Muscle of leg (tissue), 11 donors: ENCODE results near the gene RPAP2. TPM values are rescaled to one million over a fixed set of nuclear protein-coding genes. Genes with fewer than 3 reads are reported as not detected.
"Not testable (repeated sequence)": the region's sequence is repeated elsewhere in the genome, so short reads cannot be mapped to it uniquely, and the experiment has no call there.

ENCODE experiments used
- DNase-seq: peaks from one replicate; pipeline ENCODE4 v3.0.0; 2013
- H3K27ac ChIP-seq: one replicate; pipeline ENCODE4 v1.5.1; 2013; ENCODE audit warnings: mild to moderate bottlenecking, low read length, control low read depth
- H3K27me3 ChIP-seq: one replicate; pipeline ENCODE4 v1.6.1; 2013; ENCODE audit warnings: low read length; ENCODE audit not compliant: control insufficient read depth, insufficient read depth
- H3K36me3 ChIP-seq: one replicate; pipeline ENCODE4 v1.6.1; 2013; ENCODE audit warnings: low read length; ENCODE audit not compliant: control insufficient read depth, insufficient read depth
- H3K4me1 ChIP-seq: one replicate; pipeline ENCODE4 v1.6.1; 2013; ENCODE audit warnings: low read length; ENCODE audit not compliant: control insufficient read depth, insufficient read depth
- H3K4me3 ChIP-seq: one replicate; pipeline ENCODE4 v1.5.1; 2013; ENCODE audit warnings: low read length, control low read depth
- H3K9me3 ChIP-seq: replicated peaks from 2 replicates; pipeline ENCODE4 v1.6.1; 2013; ENCODE audit warnings: low read depth, low read length; ENCODE audit not compliant: control insufficient read depth
- WGBS: methylation state at CpG from one replicate; pipeline ENCODE4 v1.1.5; 2013; ENCODE audit warnings: missing lambda C conversion rate; ENCODE audit not compliant: insufficient coverage; 5-methylcytosine and 5-hydroxymethylcytosine counted together
- polyA plus RNA-seq, 8 donors: library from polyadenylated mRNA; unstranded; fragments of 120-200 nt; gene quantifications; one replicate each; pipeline versions ENCODE4 v1.2.1 to v1.2.3, GENCODE V29; 2013; ENCODE audit warnings: inconsistent platforms in 1 of 8, low replicate concordance in 1 of 8; ENCODE audit not compliant: insufficient read length in 8 of 8, insufficient read depth in 1 of 8
- total RNA-seq: library from RNA; stranded (reverse); fragments of 120-200 nt; gene quantifications from one replicate; pipeline ENCODE4 v1.2.4, GENCODE V29; 2013

The RPAP2 gene
- total and polyA plus RNA-seq, 9 donors, result 13.7 to 31.1 (median 16.1) TPM

DNA sequence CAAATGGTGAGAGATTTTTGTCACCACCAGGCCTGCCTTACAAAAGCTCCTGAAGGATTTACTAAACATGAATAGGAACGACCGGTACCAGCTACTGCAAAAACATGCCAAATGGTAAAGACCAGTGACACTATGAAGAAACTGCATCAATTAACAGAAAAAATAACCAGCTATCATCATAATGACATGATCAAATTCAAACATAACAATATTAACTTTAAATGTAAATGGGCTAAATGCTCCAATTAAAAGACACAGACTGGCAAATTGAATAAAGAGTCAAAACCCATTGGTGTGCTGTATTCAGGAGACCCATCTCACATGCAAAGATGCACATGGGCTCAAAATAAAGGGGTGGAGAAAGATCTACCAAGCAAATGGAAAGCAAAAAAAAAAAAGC, 17.4 kb upstream of the RPAP2 start:
- not testable (repeated sequence) for H3K4me1 ChIP-seq, H3K27me3 ChIP-seq, H3K36me3 ChIP-seq, H3K4me3 ChIP-seq, H3K9me3 ChIP-seq, DNase-seq, H3K27ac ChIP-seq
- WGBS, result no CpG with 5 or more reads among the region's 2 CpGs

DNA sequence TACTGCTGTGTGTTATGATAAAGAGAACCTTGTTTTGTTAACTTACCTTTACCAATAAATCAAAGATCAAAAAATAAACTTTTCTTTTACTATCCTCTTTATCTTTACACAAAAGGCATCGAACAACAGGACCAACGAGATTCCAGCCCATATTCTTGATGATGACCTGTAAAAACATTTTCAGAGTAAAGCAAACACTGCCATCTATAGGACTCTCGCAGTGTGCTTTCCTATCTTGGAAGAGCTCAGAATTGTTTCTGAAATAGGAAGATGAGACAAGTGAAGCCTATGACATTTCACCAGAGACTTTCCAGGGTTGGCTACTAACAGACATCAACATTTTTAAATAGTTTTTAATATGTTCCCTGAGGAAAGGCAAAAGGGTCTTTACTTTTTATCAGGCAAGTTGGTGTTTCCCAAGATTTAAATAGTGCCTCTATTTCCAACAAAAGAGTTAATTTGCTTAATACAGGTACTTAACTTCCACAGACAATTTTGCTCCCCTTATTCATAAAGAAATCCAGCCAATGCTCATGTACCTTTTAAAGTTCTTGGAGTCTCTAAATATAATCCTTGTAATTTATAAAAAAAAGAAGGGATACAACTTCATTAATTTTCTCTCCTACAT, 7.4 kb upstream of the RPAP2 start:
- H3K27ac ChIP-seq, result no peak overlapping the region
- no peak overlapping the region for H3K4me3 ChIP-seq
- no peaks in the 10 kb centered on the region for H3K4me1 ChIP-seq
- H3K27me3 ChIP-seq, result no peaks in the 10 kb centered on the region
- DNase-seq, result peak; percentile 75
- H3K9me3 ChIP-seq, result no peaks in the 10 kb centered on the region
- WGBS, result no CpG with 5 or more reads among the region's 3 CpGs
- H3K36me3 ChIP-seq, result peaks cover 14% of the 10 kb centered on the region

DNA sequence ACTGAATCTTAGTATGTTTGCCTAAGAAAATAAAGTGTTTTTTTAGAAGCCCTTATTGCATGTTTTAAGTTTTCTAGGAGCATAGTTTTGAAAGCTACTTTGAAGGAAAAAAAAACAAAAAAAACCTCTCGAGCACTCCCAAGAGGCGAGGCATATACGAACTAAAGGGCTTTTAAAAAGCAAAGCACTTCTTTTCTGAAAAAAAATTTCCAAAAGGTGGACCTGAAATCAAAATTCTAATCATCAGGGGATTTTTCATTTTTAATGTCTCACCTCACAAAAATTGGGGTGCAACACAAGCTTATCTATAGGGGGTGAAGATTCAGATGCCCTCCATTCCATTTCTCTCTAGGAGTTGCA, 666 bp upstream of the RPAP2 start:
- H3K4me3 ChIP-seq, result peak overlapping the region; percentile 96
- peak; percentile 46 for DNase-seq
- no peaks in the 10 kb centered on the region for H3K27me3 ChIP-seq
- no peaks in the 10 kb centered on the region for H3K4me1 ChIP-seq
- H3K36me3 ChIP-seq, result peaks cover 2% of the 10 kb centered on the region
- H3K27ac ChIP-seq, result peak overlapping the region; percentile 98
- no peaks in the 10 kb centered on the region for H3K9me3 ChIP-seq
- WGBS, result no CpG with 5 or more reads among the region's 3 CpGs

DNA sequence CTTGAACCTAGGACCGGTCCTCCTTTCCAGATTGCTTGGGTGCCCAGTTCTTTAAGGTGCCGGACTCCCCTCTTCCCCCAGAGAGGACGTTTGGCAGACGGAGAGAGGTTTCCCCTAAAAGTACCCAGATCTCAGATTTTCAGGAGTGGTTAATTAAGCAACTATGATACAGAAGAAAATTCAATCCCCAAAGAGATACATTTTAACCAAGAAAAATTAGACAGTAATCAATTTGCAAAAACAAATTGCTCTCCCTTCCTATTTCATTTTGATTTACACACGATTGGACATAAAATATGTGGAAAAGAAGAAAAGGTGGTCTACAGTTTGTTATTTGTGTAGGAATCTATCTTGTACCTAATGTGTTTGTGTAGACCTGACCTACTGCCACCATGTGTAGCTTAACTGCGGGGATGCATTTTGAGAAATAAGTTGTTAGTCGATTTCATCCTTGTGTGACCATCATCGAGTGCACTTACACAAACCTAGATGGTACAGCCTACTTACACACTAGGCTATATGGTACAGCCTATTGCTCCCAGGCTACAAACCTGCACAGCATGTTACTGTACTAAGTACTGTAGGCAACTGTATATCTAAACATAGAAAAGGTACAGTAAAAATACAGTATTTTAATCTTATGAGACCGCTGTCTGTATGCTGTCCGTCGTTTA, 755 bp downstream of the RPAP2 start:
- peaks cover 2% of the 10 kb centered on the region for H3K36me3 ChIP-seq
- H3K4me1 ChIP-seq, result no peaks in the 10 kb centered on the region
- H3K9me3 ChIP-seq, result no peaks in the 10 kb centered on the region
- no peaks in the 10 kb centered on the region for H3K27me3 ChIP-seq
- peak overlapping the region; percentile 98 for H3K27ac ChIP-seq
- peak; percentile 5 for DNase-seq
- WGBS, result no CpG with 5 or more reads among the region's 11 CpGs
- peak overlapping the region; percentile 96 for H3K4me3 ChIP-seq

DNA sequence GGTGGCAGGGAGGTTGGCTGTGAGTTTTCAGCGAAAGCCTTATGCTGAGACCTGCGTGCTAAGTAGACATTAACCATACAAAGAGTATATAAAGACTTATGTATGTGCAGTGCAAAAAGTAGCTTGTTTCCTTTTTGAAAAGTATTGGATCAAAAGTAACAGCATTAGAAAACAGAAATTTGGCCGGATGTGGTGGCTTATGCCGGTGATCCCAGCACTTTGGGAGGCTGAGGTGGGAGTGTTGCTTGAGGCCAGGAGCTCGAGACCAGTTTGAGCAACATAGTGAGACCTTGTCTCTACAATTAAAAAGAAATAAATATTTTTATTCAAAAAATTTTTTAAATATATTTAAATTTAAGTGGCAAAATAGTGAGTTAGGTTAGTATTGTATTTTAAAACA, 2.2 kb downstream of the RPAP2 start:
- Histone ChIP-seq H3K9me3 (no peaks in the 10 kb centered on the region), H3K27me3 (no peaks in the 10 kb centered on the region), H3K4me1 (no peaks in the 10 kb centered on the region), H3K36me3 (peaks cover 6% of the 10 kb centered on the region), H3K27ac (no peak overlapping the region), H3K4me3 (no peak overlapping the region)
- no CpG with 5 or more reads among the region's 5 CpGs for WGBS
- no peak for DNase-seq

DNA sequence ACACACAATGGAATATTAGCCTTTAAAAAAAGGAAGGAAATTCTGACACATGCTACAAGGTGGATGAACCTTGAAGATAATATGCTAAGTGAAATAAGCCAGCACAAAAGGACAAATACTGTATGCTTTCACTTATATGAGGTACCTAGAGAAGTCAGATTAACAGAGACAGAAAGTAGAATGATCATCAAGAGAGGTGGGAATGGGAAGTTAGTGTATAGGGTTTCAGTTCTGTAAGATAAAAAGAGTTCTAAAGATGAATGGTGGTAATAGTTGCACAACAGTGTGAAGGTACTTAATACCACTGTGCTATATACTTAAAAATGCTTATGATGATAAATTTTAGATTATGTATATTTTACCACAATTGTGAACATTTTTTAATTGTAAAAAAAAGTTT, 7.2 kb downstream of the RPAP2 start:
- no peak overlapping the region for H3K4me3 ChIP-seq
- no peak for DNase-seq
- no peak overlapping the region for H3K27ac ChIP-seq
- no peaks in the 10 kb centered on the region for H3K27me3 ChIP-seq
- H3K36me3 ChIP-seq, result peaks cover 12% of the 10 kb centered on the region
- no peaks in the 10 kb centered on the region for H3K9me3 ChIP-seq
- H3K4me1 ChIP-seq, result no peaks in the 10 kb centered on the region

DNA sequence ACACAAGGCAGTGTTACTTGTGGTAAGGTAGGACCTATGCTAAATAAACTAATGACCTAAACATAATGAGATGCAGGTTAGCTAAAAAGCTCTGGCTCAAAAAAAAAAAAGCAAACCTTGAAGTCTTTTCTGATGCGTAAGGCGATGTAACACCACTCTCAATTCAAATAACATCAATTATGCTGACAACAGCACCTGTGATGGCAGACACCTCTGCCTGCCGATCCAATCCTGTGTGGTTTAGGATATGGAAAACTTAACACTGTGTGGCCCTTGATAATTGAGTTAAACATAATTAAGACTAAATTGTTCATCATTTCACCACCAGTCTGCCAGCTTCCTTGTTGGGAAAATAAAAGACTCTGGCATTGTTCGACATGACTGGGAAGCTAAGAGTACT, 9.1 kb downstream of the RPAP2 start:
- no peaks in the 10 kb centered on the region for H3K9me3 ChIP-seq
- no CpG with 5 or more reads among the region's 4 CpGs for WGBS
- H3K27ac ChIP-seq, result no peak overlapping the region
- no peak for DNase-seq
- no peaks in the 10 kb centered on the region for H3K27me3 ChIP-seq
- peaks cover 16% of the 10 kb centered on the region for H3K36me3 ChIP-seq
- no peak overlapping the region for H3K4me3 ChIP-seq
- no peaks in the 10 kb centered on the region for H3K4me1 ChIP-seq

DNA sequence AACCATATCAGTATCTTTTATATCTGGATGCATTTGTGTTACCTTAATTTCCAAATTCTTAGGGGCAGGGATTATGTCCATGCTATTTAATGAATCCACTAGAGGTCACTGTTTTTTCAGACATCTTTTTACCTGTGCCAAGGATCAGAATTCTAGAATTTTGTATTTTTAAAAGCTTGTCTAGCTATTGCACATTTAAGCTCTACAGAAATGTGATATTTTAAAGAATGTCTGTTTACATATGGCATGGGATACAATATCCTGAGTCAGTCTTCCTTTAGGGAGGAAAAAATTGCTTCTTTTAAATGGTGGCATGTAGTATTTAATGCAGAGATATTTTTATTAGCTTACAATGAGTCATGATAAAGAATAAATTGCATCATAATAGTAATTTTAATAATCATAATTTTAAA, 11.3 kb downstream of the RPAP2 start:
- Histone ChIP-seq H3K27me3 (no peaks in the 10 kb centered on the region), H3K9me3 (no peaks in the 10 kb centered on the region), H3K36me3 (peaks cover 12% of the 10 kb centered on the region), H3K27ac (no peak overlapping the region), H3K4me1 (no peaks in the 10 kb centered on the region), H3K4me3 (no peak overlapping the region)
- DNase-seq, result peak; percentile 34

DNA sequence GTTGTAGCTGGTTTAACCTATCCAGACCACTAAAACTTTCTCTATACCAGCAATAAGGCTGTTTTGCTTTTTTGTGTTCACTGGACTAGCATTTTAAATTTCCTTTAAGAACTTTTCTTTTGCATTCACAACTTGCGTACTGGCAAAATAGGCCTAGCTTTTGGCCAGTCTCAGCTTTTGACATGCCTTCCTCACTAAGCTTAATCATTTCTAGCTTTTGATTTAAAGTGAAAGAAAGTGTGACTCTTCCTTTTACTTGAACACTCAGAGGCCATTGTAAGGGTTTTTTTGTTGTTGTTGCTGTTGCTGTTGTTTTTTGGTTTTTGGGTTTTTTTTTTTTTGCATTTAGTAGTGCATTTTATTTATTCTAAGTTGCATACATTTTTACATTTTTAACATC, 15.2 kb downstream of the RPAP2 start:
- H3K36me3 ChIP-seq, result peaks cover 9% of the 10 kb centered on the region
- WGBS, result no CpG with 5 or more reads among the region's 1 CpG
- no peak overlapping the region for H3K4me3 ChIP-seq
- H3K9me3 ChIP-seq, result no peaks in the 10 kb centered on the region
- H3K27ac ChIP-seq, result no peak overlapping the region
- H3K27me3 ChIP-seq, result no peaks in the 10 kb centered on the region
- no peaks in the 10 kb centered on the region for H3K4me1 ChIP-seq
- no peak for DNase-seq

DNA sequence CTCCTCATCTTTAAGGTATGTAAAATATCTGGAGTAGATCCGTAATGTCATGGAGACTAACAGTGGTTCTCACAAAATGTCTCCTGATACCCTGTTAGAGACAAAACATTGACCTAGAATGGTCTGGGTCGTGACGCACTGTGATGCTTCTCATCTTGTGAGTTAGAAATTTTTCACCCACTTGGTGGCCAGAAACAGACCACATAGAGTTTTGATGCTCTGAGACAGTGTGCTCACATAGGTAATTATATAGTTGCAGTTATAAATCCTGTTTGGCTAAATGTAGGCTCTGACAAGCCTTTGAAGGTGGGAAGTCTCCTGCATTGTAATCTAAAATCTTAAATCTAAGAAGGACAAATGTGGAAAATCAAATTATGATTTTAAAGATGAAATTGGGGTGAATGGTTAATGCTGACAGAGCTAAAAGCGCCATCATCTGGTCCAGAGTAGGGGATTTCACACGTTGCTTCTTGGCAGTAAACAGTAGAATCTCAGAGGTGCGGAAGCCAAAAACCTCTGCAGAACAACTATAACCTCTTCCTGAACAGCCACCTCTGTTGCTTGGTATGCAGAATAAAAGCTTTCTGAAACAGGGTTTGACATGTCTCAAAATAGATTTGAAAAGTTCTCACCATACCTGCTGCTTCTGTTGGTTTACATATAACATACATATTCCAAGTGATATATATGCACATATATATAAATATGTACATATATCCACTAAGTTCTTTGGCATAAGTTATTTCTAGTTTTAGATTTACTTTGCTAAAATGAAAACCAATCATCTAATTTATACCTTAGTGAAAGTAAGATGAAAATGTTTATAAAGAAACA, 17.1 kb downstream of the RPAP2 start:
- Histone ChIP-seq H3K4me3 (no peak overlapping the region), H3K27me3 (no peaks in the 10 kb centered on the region), H3K9me3 (no peaks in the 10 kb centered on the region), H3K4me1 (no peaks in the 10 kb centered on the region), H3K27ac (no peak overlapping the region), H3K36me3 (peaks cover 8% of the 10 kb centered on the region)
- DNase-seq, result peak; percentile 3
- WGBS, result no CpG with 5 or more reads among the region's 6 CpGs
